Stimulated activated CD8-positive, alpha-beta memory T cell treated with anti-CD3 and anti-CD28 coated beads, Interleukin-4, amount 100 ng/mL, for 24 hours (primary cell): ENCODE results near the gene RAB5A.
"Not testable (repeated sequence)": the region's sequence is repeated elsewhere in the genome, so short reads cannot be mapped to it uniquely, and the experiment has no call there.

Experiments
- DNase-seq: peaks from one replicate; pipeline ENCODE4 v3.0.0-alpha.2; 2020; ENCODE audit warnings: low read depth

RAB5A gene, protein sequence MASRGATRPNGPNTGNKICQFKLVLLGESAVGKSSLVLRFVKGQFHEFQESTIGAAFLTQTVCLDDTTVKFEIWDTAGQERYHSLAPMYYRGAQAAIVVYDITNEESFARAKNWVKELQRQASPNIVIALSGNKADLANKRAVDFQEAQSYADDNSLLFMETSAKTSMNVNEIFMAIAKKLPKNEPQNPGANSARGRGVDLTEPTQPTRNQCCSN

DNA sequence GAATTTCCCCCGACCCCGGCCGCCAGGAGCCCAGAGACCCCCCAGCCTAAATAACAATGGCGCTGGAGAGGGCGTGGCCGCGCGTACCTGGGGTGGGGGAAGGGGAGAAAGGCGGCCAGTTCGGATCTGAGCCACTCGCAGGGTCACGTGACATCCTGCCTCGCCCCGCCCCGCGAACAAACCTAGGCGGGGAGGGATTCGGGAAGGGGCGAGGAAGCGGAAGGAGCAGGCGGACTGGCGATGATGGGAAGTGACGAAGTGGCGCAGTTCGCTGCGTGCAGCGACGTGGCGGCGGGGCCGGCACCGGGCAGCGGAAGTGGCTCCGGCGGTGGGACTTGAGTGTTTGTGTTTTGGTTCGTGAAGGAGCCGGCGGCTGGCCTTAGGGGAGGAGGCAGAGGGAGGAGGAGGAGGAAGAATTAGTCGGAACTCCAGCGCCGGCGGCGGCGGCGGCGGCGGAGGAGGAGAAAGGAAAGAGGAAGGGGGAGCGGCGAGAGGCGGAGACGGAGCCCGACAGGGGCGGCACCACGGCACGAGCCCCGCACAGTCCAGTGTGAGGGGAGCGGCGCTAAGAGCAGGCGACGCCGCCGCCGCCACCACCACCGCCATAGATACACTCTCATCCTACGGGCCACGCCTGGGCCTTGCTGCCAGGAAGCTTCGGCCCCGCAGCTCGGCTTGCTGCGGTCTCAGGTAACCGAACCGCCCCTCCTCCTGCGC is at the start of gene RAB5A:
Gene RAB5A (plus strand): TSS at position 266 of the 717 bp plus-strand sequence. CDS start 3,802 bp downstream, outside the sequence.
- DNase-seq: peak; percentile 96

DNA sequence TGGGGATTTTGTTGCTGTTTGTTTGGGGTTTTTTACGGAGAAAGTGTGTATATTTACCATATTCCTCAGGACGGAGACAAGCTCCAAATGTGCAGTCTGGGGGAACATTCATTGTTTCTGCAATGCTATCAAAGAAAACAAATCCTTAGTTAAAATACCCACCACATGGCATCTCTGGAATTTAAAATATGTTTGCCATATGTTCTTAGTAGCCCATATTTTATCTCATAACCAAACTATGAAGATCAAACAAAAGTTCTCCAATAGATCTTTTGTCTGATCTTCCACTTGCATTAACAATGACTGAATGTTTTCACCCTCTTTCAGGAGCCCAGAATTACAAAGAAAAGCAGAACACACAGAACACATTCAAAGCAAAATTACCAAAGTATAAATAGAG is 48.2 kb upstream of the RAB5A start:
- no peak for DNase-seq

DNA sequence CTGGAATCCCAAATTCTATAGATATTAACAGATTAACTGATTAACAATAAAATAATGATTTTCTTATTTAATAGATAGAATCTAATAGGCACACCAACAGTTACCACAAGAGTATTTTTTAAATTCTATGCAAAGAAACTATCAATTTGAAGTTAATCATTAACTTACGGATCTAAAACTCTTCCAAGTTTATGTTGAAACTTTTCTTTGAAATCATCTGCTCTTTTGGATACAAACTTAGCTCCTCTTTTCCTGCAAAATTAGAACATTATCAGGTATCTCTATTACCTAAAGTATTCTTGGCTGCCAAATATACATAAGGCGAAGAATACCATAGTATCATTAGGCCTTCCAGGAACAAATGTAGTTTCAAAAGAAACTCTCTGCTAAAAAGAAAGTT is 47.6 kb upstream of the RAB5A start:
- no peak for DNase-seq

DNA sequence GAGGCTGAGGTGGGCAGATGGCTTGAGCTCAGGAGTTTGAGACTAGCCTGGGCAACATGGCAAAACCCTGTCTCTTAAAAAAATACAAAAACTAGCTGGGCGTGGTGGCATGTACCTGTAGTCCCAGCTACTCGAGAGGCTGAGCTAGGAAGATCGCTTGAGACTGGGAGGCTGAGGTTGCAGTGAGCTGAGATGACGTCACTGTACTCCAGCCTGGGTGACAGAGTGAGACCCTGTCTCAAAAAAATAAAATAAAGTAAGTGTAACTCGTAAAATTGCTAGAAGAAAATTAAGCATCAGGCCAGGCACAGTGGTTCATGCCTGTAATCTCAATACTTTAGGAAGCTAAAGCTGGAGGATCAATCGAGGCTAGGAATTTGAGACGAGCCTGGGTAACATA is 47.1 kb upstream of the RAB5A start:
- DNase-seq: not testable (repeated sequence)

DNA sequence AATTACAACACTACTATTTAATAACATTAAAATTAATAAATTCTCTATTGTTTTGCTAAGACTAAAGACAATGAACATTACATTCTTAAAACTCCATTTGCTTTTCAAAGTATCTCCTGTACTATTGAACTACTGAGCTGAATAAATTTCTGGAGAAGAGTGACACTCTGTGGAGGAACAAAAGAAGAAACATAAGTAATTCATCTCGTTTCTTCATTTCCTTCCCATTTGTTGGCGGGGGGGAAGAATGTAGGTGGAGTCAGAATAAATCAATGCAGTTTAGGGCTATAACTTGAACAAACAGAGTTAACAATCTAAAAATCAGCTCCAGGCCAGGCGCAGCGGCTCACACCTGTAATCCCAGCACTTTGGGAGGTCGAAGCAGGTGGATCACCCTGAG is 45.6 kb upstream of the RAB5A start:
- no peak for DNase-seq

DNA sequence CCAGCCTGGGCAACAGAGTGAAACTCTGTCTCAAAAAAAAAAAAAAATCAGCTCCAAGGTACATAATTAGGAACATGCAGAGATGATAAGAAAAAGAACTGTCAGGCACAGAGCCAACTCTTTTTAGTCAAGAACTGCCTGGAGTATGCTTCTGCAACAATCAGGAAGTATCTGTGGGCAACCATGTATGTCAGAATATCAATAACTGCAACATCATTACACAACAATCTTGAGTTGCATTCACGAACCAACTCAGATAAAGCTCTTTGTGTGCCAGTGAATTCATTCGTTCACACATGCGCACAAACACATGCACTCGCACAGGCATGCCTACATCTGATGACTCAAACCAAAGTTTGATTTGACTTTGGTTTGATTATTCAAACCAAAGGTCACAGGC is 45.0 kb upstream of the RAB5A start:
- no peak for DNase-seq

DNA sequence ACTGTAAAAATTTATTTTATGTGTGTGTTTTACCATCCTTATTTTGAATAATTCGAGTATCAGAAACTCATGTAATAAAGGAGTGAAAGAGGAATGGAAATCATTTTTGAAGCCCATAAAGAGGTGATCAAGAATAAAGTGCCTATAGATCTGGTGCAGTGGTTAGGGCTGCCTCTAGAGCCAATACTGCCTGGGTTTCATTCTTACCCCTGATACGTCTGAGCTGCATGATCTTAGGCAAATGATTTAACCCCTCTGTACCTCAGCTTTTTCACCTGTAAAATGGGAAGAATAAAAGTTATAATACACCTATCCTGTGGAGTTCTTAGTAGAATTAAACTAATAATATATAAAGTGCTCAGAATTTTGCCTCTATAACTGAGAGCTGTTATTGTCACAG is 43.2 kb upstream of the RAB5A start:
- no peak for DNase-seq

DNA sequence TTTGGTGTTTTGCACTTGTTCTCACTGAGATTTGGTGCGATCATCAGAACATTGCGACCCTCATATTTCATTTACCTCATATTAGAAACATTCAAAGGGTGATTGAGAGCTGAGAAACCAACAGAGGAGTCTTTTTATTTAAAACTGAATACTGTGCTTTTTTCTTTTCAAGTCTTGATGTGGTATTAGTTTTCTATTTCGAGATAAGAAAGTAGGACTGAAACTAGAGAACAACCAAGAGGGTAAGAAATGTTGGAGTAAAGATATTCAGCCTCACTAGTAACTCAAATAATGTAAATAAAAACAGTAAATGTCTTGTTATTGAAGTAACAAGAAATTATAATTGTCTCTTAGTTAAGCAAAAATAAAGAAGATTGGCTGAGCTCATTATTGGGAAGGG is 39.4 kb upstream of the RAB5A start:
- no peak for DNase-seq

DNA sequence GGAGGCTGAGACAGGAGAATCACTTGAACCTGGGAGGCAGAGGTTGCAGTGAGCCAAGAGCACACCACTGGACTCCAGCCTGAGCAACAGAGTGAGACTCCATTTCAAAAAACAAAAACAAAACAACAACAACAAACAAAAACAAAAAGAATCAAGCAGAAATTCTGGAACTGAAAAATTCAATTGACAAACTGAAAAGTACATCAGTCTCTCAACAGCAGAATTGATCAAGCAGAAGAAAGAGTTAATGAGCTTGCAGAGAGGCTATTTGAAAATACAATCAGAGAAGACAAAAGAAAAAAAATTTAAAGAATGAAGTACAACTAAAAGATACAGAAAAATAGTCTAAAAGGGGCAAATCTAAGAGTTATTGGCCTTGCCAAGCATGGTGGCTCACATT is 35.4 kb upstream of the RAB5A start:
- no peak for DNase-seq

DNA sequence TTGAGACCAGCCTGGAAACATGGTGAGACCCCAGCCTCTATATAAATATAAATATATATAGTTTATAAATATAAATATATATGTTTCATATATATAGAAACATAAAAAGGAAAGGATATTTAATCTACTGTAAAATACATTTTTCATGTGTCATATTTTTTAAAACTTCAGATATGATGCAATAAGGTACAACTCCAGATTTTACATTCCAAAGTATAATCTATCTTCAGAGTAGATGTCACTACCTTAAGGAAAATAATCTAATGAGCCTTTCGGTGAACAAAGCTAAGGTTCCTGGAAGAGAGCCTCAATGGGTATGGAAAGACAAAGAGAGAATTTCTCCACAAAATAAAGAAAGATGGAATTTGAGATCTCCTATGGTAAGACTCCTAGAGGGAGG is 29.7 kb upstream of the RAB5A start:
- DNase-seq: no peak

DNA sequence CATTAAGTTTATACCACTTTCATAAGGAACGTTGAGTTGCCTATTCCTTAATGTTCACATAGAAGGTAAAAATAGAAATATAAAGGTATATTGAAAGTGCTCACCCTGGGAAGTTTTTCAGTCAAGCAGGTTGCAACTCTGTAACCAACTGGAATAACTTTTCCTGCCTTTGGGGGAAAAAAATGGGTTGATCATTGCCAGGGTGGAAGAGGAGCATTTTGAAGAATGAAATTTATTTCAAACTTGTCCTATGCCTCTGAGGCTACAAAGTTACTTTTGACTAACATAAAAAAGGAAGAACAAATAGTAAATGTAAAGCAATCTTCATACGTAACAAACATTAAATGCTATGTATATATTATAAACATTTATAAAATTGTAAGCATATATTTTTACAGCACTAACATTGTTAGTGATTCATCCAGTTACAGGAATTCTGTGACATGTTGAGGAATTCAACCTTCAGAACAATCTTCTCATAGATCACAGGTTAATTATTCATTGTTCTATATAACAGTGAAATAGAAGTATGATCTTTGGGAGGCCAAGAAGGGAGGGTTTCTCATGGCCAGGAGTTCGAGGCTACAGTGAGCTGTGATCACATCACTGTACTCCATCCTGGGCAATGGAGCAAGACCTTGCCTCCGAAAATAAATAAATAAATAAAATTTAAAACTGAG is 26.4 kb upstream of the RAB5A start:
- DNase-seq: no peak

DNA sequence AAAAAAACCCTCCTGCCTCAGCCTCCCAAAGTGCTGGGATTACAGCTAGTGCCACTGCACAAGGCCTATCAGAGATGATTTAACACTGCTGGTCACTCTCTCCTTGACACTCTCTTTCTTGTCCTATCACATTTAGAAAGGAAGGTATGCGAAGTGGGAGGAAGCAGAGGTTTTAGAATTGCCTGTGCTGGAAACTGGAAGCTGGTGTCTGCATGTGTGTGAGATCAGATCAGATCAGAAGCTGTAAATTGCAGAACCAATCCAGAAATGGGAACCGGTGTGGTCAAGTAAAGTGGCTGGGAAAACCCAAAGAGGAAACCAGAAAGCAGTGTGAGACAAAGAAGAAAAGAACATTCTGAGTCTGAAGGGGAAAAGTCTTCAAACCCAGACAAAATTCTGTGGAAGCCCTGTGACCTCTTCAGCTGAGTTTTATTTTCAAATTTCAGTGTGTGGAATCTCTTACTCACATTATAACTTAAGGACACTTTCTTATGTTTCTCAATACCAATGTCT is 15.7 kb upstream of the RAB5A start:
- no peak for DNase-seq

DNA sequence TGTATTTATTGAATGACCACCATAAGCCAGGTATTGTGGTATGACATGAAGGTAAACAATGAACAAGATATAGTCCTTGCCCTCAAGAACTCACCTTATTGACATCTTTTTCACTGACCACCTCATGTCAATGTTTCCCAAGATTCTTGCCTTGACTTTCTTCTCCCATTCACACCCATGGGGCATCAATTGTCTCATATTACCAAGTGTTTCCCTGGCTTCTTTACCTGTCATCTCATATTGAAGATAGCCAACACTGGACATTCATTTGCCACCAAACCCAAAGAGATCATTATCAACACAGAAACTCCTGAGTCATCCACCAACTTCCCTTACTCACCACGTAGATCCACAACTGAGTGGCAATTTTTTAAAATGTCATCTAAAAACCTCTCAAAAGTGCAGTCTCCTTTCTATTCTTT is 15.1 kb upstream of the RAB5A start:
- no peak for DNase-seq

DNA sequence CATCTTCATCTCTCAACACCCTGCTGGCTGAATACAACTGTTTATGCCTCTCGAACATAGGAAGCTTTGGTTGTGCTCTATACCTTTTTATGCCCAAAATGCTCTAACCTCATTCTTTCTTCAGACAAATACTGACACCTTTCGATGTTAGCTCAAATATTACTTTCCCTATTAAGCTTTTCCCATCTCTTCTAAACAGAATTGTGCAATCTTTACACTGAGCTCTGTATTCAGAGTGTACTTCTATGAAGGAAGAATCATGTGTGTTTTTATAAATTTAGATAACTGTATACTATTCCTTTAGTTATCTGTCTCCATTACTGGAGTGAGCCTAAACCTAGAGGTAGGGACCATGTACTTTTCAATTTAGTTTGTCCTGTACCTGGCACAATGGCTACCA is 14.5 kb upstream of the RAB5A start:
- no peak for DNase-seq

DNA sequence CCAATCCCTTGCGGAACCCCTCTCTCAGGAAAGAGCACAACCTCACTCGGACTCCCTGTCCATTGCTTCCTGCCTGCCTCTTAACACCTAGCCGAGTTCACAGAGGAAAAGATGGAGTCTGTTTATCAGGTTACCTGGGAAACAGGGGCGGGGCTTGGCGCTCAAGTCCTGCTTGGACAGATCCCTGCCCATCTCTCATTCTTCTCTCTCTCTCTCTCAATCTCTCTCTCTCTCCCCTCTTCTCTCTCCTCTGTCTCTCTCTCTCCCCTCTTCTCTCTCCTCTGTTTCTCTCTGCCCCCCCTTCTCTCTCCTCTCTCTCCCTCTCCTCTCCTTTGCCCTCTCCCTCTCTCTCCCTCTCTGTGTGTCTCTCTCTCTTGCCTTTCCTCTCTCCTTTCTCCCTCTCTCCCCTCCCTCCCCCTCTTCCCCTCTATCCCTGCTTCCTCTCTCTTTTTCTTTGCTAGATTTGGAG is 12.8 kb upstream of the RAB5A start, which contains the start of gene EFHB:
Gene EFHB (minus strand): TSS at position 120 of the 469 bp plus-strand sequence. CDS start 199 bp downstream, outside the sequence.
- no peak for DNase-seq

DNA sequence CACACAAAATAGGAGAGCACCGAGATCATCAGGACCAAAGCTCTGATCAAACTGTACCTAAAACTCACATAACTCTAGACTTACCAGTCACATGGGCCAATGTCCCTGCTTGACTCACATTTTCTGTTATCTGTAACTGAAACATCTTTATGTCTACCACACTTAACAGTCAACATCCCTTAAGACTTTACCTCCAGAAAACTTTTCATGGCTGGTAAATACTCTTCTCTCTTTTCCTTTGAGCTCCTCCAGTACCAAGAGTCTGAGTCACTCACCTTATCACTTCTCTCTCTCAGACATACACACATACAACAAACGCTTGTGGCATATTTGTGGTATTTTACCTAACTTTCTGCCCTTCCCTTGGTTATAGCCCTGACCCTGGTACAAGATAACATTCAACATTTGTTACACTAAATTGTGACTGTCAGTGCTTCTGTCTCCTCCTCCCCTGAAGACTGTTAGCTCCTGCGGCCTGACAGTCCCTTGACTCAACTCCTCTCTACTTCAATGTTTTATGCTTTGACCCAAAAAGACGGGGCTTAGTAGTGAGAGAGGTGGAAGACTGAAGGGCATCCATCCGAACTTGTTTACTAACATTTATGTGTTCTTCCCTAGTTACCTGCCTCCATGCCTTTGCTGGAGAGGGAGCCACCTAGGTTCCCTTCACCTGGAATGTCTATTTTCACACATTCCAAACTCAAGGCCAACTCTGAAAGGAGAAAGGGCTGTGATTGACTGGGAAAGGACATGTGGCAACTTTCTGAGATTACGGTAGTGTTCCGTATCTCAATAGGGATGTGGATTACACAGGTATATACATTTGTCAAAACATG is 9.2 kb upstream of the RAB5A start:
- no peak for DNase-seq

DNA sequence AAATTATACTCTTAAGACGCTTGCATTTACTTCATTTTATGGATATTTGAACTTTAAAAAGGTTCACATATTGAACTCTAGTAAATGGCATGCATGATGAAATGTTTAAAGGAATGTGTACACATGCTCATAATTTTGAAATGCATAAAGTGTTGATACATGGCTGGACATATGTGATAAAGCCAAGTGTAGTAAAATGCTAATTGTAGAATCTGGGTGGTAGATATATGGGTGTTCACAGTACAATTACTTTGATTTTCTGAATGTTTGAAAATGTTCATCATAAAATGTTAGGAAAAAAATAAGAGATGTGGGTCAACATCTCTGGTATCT is 8.6 kb upstream of the RAB5A start:
- no peak for DNase-seq

DNA sequence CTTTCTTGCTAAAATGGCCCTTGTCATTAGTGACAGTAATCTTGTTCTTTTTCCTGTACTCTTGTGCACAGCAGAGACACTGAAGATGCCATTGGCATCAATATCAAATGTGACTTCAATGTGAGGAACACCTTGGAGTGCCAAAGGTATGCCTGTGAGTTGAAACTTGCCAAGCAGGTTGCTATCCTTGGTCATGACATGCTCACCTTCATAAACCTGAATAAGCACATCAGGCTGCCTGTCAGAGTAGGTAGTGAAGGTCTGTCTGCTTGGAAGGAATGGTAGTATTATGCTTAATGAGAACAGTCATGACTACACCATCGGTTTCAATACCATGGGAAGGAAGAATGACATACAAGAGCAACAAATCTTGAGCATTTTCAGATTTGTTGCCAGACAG is 6.3 kb upstream of the RAB5A start:
- DNase-seq: no peak

DNA sequence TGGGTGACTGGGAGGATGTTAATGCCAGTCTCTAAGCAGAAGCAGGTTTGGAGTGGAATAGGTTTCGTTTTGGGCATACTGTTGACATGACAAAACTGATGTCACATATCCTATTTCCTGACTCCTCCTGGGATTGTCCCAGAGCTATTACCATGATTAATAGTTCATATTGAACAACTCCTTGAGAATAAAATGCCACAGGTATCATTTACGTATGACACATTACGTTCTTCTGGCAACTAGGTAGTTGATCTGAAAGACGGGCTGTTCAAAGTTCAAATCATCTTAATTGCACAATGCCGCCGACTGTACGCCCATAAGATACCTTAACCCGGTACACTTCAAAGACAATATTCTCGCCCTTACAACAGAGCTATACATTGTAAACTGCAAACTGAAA is 1.4 kb upstream of the RAB5A start:
- DNase-seq: no peak

DNA sequence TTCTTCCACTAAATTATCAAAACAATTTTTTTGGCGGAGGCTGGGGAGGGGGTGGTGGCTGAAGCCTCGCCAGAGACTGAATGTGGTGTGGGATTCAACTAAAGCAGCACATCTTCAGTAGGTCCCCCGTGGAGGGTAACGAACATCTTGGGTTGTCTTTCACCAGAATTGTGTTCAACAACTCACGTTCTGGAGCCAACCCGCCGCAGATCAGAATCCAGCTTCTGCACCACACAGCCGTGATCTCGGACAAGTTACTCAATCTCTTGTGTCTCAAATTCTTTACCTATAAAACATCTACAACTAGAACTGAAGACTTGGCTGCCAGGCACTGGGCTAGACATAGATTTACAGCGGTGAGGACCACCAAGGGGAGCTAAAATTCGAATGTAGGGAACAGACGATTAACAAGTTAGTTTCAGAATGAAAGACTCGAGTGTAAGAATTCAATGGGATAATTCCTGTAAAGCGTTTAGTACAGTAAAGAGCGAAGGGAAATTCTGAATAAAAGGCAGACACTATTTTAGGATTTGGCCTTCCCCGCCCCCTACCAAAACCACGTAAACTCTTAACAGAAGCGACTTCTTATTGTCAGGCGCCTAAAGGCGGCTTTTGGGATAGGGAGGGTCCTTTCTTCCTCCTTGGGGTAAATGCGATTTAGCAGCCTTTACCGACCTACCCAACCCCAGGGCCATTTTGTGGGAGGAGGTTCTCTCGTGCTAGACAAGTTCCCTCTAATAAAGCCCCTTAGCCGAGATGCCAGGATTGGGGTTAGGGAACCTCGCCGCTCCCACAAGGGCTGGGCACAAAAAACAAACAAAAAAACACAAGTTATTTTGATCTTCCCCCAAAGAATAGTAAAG is 697 bp upstream of the RAB5A start:
- no peak for DNase-seq

DNA sequence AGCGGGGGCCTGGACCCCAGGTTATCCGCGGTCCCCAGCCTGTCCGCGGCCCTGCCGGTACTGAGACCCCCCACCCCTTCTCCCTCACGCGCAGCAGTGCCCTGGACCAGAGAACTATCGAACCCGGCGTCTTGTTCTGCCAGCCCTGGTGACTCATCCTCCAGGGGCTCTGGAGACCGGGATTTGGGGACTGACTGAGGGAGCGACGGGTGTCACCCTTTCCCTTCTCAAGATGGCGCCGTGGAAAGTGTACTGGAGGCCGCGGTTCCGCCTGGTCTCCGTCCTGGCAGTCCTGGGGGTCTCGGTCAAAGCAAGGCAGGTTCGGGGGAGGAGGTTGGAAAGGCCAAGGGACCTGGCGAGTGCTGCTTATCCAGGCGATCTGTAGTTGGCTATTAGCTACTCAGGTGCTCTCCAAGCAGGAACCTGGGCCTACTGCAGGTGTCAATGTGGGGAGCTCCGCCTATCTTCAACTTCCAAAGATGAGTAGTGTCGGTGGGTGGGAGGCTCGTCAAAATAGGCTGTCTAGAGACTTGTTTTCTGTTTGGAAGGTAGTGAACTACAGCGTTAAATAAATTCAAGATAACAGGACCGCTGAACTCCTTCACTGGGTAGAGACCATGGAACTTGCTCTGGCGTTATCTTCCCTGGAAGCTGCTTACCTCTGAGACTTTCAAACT is 790 bp downstream of the RAB5A start:
- no peak for DNase-seq
